Measurements from ENCODE around the gene CFAP70.
"Not testable (repeated sequence)": the region's sequence is repeated elsewhere in the genome, so short reads cannot be mapped to it uniquely, and the experiment has no call there.

DNA sequence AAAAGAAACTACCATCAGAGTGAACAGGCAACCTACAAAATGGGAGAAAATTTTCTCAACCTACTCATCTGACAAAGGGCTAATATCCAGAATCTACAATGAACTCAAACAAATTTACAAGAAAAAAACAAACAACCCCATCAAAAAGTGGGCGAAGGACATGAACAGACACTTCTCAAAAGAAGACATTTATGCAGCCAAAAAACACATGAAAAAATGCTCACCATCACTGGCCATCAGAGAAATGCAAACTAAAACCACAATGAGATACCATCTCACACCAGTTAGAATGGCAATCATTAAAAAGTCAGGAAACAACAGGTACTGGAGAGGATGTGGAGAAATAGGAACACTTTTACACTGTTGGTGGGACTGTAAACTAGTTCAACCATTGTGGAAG, 30.1 kb downstream of the CFAP70 start:
- TF ChIP-seq, protein P1, sequence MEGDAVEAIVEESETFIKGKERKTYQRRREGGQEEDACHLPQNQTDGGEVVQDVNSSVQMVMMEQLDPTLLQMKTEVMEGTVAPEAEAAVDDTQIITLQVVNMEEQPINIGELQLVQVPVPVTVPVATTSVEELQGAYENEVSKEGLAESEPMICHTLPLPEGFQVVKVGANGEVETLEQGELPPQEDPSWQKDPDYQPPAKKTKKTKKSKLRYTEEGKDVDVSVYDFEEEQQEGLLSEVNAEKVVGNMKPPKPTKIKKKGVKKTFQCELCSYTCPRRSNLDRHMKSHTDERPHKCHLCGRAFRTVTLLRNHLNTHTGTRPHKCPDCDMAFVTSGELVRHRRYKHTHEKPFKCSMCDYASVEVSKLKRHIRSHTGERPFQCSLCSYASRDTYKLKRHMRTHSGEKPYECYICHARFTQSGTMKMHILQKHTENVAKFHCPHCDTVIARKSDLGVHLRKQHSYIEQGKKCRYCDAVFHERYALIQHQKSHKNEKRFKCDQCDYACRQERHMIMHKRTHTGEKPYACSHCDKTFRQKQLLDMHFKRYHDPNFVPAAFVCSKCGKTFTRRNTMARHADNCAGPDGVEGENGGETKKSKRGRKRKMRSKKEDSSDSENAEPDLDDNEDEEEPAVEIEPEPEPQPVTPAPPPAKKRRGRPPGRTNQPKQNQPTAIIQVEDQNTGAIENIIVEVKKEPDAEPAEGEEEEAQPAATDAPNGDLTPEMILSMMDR (conservative IDR thresholded peaks at IDR 0.05 in 1 of 2, IDR thresholded peaks at IDR 0.05 in 1 of 2; ENCODE audit: extremely low read depth in 1 of 2, insufficient read depth in 1 of 2, low read depth in 1 of 2, low read length in 2 of 2) = not testable (repeated sequence)
- TF ChIP-seq EZH2 (IDR thresholded peaks at IDR 0.05; ENCODE audit: borderline replicate concordance, low read length) = not testable (repeated sequence)
